ENCODE measurements around the gene PCDHGC3.

PCDHGC3 gene

GRCh38 chr5:141521244-141521781 is 45.5 kb downstream of the PCDHGC3 start:
- DNase-seq (ENCODE audit: low read depth in 3 of 3, low spot score in 1 of 3), result no peak

GRCh38 chr5:141522301-141522700 is 46.5 kb downstream of the PCDHGC3 start:
- no peak for DNase-seq (ENCODE audit: low read depth in 3 of 3, low spot score in 1 of 3)

- no peak for DNase-seq (ENCODE audit: low read depth in 3 of 3, low spot score in 1 of 3)
Observed at GRCh38 chr5:141523991-141524390, 48.2 kb downstream of the PCDHGC3 start.

GRCh38 chr5:141524604-141525597 is 49.1 kb downstream of the PCDHGC3 start:
- DNase-seq (ENCODE audit: low read depth in 3 of 3, low spot score in 1 of 3), result peak in 2 of 3 donors; percentile 7 to 32

- no peak for DNase-seq (ENCODE audit: low read depth in 3 of 3, low spot score in 1 of 3)
Observed at GRCh38 chr5:141525653-141526052, 49.9 kb downstream of the PCDHGC3 start.

GRCh38 chr5:141527426-141527825 is 51.7 kb downstream of the PCDHGC3 start:
- DNase-seq (ENCODE audit: low read depth in 3 of 3, low spot score in 1 of 3), result no peak
